Inferior parietal cortex (tissue), 1 donor: ENCODE measurements around the gene NOM1.
"Not testable (repeated sequence)": the region's sequence is repeated elsewhere in the genome, so short reads cannot be mapped to it uniquely, and the experiment has no call there.

Experiments used
- DNase-seq: peaks from one replicate; pipeline ENCODE4 v3.0.0-alpha.2; 2016; ENCODE audit errors: extremely low spot score

NOM1 gene

GRCh38 chr7:156941393-156942182 is 7.9 kb upstream of the NOM1 start:
- no peak for DNase-seq

- DNase-seq = no peak
Observed at GRCh38 chr7:156942708-156943090, 6.8 kb upstream of the NOM1 start.

- DNase-seq = no peak
Observed at GRCh38 chr7:156943091-156944041, 6.1 kb upstream of the NOM1 start.

GRCh38 chr7:156944876-156945275 is 4.6 kb upstream of the NOM1 start:
- no peak for DNase-seq

- DNase-seq = no peak
Observed at GRCh38 chr7:156947120-156947843, 2.2 kb upstream of the NOM1 start.

GRCh38 chr7:156948361-156948760 is 1.2 kb upstream of the NOM1 start:
- no peak for DNase-seq

- no peak for DNase-seq
Observed at GRCh38 chr7:156950381-156950858, 908 bp downstream of the NOM1 start.

- DNase-seq = not testable (repeated sequence)
Observed at GRCh38 chr7:156953215-156953614, 3.7 kb downstream of the NOM1 start.

- DNase-seq = no peak
Observed at GRCh38 chr7:156954941-156955340, 5.4 kb downstream of the NOM1 start.

GRCh38 chr7:156956727-156957126 is 7.2 kb downstream of the NOM1 start:
- no peak for DNase-seq

- DNase-seq = no peak
Observed at GRCh38 chr7:156962145-156962544, 12.6 kb downstream of the NOM1 start.

GRCh38 chr7:156962897-156963296 is 13.4 kb downstream of the NOM1 start:
- DNase-seq = no peak

- no peak for DNase-seq
Observed at GRCh38 chr7:156963472-156963871, 14.0 kb downstream of the NOM1 start.

GRCh38 chr7:156964971-156965370 is 15.5 kb downstream of the NOM1 start:
- DNase-seq = no peak

- no peak for DNase-seq
Observed at GRCh38 chr7:156966387-156966786, 16.9 kb downstream of the NOM1 start.

- DNase-seq = no peak
Observed at GRCh38 chr7:156968183-156968582, 18.7 kb downstream of the NOM1 start.

GRCh38 chr7:156969972-156970420 is 20.5 kb downstream of the NOM1 start:
- no peak for DNase-seq

GRCh38 chr7:156975620-156976019 is 26.1 kb downstream of the NOM1 start:
- DNase-seq = no peak

GRCh38 chr7:156979007-156979606 is 29.6 kb downstream of the NOM1 start:
- no peak for DNase-seq

GRCh38 chr7:156979711-156980110 is 30.2 kb downstream of the NOM1 start:
- no peak for DNase-seq

GRCh38 chr7:156984174-156984891 is 34.8 kb downstream of the NOM1 start:
- DNase-seq = no peak
